GM12878 (cell line): Measurements from ENCODE around the gene TBC1D8.

Experiments used
- ATF7 ChIP-seq: fragments of 450-650 bp; IDR thresholded peaks from 2 replicates; pipeline ENCODE4 v1.6.1; 2016; ENCODE audit warnings: low read depth, mild to moderate bottlenecking
- EZH2 ChIP-seq: IDR thresholded peaks from 2 replicates; pipeline ENCODE4 v1.6.1; 2012; ENCODE audit warnings: low read depth, mild to moderate bottlenecking, control low read depth, inconsistent platforms, low read length, borderline replicate concordance; ENCODE audit not compliant: control insufficient read depth
- GATAD2B ChIP-seq: fragments of 450-650 bp; conservative IDR thresholded peaks from 2 replicates; pipeline ENCODE4 v1.6.1; 2017; ENCODE audit warnings: low read depth, mild to moderate bottlenecking, moderate library complexity
- HDGF ChIP-seq: fragments of 450-650 bp; IDR thresholded peaks from 2 replicates; pipeline ENCODE4 v1.6.1; 2016; ENCODE audit warnings: antibody characterized with exemption
- JUND ChIP-seq: IDR thresholded peaks from 2 replicates; pipeline ENCODE4 v1.6.1; 2012; ENCODE audit warnings: low read depth, mild to moderate bottlenecking, low read length, improper control_type of control experiment, moderate library complexity
- MEF2A ChIP-seq: IDR thresholded peaks from 2 replicates; pipeline ENCODE4 v1.6.1; 2011; ENCODE audit warnings: low read depth, mild to moderate bottlenecking, low read length, moderate library complexity; ENCODE audit not compliant: insufficient read depth
- POLR2A ChIP-seq: IDR thresholded peaks from 2 replicates; pipeline ENCODE4 v1.6.1; 2011; ENCODE audit warnings: low read depth, mild to moderate bottlenecking, low read length
- POLR2AphosphoS5 ChIP-seq: IDR thresholded peaks from 2 replicates; pipeline ENCODE4 v1.6.1; 2011; ENCODE audit warnings: mild to moderate bottlenecking, low read length, inconsistent platforms
- RAD21 ChIP-seq: IDR thresholded peaks from 2 replicates; pipeline ENCODE4 v1.6.1; 2011; ENCODE audit warnings: mild to moderate bottlenecking, low read depth, low read length, moderate library complexity; ENCODE audit not compliant: insufficient read depth
- SREBF2 ChIP-seq: IDR thresholded peaks from 2 replicates; pipeline ENCODE4 v1.6.1; 2012; ENCODE audit warnings: mild to moderate bottlenecking, low read length
- YY1 ChIP-seq: IDR thresholded peaks from 2 replicates; pipeline ENCODE4 v1.6.1; 2011; ENCODE audit warnings: low read depth, mild to moderate bottlenecking, low read length
- TF ChIP-seq, protein P1 (sequence below), 3 experiments: IDR thresholded peaks in 2 of 3; conservative IDR thresholded peaks in 1 of 3; 2 replicates each; pipeline ENCODE4 v1.5.1; 2011; ENCODE audit warnings: low read depth in 3 of 3, low read length in 3 of 3, mild to moderate bottlenecking in 3 of 3, control low read depth in 2 of 3, moderate library complexity in 2 of 3, inconsistent platforms in 1 of 3, mixed read lengths in 1 of 3; ENCODE audit not compliant: control insufficient read depth in 2 of 3, insufficient read depth in 1 of 3; ENCODE audit errors: extremely low read depth in 1 of 3

DNA sequence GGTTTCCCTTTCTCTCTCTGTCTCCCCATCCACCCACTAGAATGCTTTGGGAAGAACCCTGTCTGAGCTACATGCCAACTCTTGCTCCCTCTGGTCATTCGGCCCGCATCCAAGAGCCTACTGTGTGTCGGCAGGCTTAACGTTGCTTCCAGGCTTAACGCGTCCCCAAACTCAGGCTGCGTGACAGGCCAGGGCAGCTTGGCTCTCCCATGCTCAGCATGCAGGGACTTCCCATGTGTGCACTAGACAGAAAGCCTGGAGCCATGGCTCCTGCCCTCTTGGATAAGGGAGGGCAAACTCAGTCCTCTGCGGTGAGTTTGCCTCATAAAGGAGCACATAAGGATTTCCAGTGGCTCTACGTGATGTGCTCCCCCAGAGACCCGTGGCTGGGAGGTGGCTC, 105.9 kb downstream of the TBC1D8 start:
- TF ChIP-seq JUND (no peak), HDGF (no peak), GATAD2B (no peak), MEF2A (no peak), SREBF2 (no peak), POLR2A (no peak), ATF7 (no peak), POLR2AphosphoS5 (no peak), EZH2 (no peak), YY1 (no peak), RAD21 (no peak)
- TF ChIP-seq, protein P1, sequence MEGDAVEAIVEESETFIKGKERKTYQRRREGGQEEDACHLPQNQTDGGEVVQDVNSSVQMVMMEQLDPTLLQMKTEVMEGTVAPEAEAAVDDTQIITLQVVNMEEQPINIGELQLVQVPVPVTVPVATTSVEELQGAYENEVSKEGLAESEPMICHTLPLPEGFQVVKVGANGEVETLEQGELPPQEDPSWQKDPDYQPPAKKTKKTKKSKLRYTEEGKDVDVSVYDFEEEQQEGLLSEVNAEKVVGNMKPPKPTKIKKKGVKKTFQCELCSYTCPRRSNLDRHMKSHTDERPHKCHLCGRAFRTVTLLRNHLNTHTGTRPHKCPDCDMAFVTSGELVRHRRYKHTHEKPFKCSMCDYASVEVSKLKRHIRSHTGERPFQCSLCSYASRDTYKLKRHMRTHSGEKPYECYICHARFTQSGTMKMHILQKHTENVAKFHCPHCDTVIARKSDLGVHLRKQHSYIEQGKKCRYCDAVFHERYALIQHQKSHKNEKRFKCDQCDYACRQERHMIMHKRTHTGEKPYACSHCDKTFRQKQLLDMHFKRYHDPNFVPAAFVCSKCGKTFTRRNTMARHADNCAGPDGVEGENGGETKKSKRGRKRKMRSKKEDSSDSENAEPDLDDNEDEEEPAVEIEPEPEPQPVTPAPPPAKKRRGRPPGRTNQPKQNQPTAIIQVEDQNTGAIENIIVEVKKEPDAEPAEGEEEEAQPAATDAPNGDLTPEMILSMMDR (IDR thresholded peaks at IDR 0.05 in 2 of 3, conservative IDR thresholded peaks at IDR 0.05 in 1 of 3; ENCODE audit: control insufficient read depth in 2 of 3, extremely low read depth in 1 of 3, insufficient read depth in 1 of 3, low read depth in 3 of 3, low read length in 3 of 3) = no peak
